MV-4-11 (cell line): ENCODE measurements around the gene OGFOD3.
"Not testable (repeated sequence)": the region's sequence is repeated elsewhere in the genome, so short reads cannot be mapped to it uniquely, and the experiment has no call there.

Experiments used
- DNase-seq: peaks from one replicate; lab custom pipeline; 2025; lab: John Stamatoyannopoulos, UW

Gene OGFOD3

DNA sequence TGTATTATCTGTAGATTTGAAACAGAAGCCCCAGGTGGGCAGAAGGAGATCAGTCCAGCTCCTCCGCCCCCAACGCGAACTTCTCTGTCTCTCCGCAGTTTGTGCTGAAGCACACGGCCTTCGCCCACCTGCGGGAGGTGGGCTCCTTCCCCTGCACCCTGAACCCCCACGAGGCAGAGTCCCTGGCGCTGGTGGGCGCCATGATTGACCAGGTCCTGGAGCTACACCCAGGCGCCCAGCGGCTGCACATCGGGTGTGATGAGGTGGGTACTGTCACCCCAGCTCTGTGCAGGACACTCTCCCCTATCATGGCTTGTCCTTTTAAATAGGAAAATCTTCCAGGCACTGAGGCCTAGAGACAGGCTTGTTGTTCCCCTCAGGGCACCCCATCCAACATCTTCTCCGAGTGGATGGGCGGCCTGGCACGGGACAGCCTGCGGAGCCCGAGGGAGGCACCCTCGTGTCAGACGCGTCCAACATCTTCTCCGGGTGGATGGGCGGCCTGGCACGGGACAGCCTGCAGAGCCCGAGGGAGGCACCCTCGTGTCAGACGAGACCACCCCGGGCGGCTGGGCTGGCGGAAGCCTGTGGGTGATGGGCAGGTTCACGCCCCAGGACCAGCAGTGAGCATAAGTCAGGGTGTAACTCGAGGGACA is 15.3 kb upstream of the OGFOD3 start:
- DNase-seq: no peak

DNA sequence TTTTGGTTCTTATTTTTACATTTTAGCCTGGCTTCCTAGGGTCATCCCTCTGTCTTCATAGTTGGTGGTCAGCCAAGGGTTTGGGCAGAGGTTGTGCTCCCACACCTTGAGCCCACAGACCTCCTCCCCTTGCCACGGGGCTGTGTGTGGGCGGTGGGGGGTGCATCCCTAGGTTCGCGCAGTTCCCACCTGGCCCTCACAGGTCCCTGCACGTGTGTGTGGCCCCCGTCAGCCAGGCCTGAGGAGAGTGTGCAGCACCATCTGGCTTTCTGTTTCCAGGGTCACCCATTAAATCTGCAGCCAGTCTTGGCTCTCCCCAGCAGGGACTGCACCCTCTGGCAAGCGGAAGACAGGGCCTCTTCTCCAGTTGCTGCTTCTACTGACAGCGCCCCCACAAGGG is 13.6 kb upstream of the OGFOD3 start:
- DNase-seq: no peak

DNA sequence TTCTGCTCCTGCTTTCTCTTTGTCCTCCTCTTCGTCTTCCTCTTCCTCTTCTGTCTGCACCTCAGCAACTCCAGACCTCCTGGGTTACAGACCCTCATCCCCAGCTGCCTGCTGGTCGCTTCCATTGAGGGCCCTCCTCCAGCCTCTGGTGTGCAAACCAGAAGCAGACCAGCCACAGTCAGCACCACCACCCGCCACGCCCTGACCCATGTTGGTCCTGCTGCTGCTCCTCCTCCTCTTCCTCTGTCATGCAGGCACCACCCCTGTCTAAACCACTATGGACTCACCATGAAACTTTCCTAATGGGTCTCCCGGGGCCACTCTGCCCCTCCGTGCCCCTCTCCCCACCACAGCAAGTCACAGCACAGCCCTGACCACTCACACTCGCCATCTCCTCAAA is 11.4 kb upstream of the OGFOD3 start:
- no peak for DNase-seq

DNA sequence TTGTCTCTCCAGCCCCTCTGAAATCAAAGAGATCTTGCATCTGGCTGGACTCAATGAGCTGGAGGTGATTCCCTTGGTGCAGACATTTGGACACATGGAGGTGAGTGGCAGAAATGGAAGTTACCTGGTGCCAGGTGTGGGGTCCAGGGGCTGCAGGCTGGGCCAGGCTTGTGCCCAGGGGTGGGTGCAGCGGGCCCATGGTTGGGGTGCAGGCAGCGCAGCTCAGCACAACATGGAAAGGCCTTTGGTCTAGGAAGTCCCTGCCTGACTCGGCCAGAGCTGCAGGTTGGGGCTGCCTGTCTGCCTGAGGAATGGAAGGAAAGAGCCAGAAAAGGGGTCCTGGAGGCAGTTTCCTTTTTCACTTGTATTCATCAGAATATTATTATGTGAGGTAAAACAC is 10.2 kb upstream of the OGFOD3 start:
- DNase-seq: no peak

DNA sequence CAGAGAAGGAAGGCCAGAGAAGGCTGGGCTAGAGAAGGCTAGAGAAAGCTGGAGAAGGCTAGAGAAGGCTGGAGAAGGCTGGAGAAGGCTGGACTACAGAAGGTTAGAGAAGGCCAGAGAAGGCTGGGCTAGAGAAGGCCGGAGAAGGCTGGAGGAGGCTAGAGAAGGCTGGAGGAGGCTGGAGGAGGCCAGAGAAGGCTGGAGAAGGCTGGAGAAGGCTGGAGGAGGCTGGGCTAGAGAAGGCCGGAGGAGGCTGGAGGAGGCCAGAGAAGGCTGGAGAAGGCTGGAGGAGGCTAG is 6.4 kb upstream of the OGFOD3 start:
- no peak for DNase-seq

DNA sequence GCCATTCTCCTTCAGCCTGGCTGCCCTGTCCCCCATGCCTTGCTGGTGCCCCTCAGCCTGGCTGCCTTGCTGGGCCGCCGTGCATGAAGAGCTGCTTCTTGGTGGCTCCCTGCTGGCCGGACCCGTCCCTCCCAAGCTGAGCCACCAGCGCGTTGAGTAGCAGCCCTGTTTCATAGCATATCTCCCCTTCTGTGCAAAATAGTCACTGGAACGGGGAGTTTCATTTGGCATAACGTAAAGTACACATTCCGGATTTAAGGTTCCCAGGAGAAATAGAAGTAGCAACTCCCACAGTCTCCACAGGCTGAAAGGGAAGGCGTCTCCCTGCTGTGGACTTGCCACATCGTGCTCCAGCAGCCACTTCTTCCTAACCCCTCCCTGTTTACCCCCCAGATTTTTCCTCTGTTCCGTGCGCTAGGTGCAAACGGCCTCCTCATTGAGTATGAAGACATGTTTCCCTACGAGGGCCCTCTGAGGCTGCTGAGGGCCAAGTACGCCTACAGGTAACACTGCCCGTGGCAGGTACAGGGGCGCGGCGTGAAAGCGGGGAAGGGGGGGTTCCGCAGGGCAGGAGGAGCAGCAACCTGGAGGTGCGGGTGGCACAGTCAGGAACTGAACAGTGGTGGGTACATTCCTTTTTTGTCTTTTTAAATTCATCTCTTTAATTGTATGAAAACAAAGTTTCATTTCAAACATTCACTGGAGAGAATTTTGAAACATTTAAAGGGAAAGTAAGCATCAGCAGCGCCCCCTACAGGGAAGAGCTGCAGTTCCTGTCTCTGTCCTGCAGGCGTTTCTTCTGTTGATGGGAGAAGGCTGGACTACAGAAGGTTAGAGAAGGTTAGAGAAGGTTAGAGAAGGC is 5.8 kb upstream of the OGFOD3 start:
- DNase-seq: peak; percentile 58

DNA sequence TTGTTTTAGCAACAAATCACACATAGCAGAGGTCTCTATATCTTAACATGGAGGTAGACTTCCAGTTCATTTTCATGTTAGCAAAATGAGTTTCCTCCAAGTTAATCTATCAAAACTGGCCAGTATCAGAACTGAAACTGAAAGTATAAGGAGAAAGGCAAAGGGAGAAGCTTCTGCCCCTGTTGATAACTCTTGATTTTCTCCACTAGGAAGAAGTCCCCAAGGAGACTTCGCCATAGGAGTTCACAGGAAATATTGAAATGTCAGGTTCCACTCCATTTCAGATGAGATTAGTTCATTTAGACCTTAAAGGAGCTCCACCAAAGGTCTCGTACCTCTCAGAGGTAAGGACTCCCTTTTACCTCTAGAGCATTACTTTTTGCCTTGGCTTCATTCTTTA is 1.2 kb upstream of the OGFOD3 start:
- peak; percentile 57 for DNase-seq

DNA sequence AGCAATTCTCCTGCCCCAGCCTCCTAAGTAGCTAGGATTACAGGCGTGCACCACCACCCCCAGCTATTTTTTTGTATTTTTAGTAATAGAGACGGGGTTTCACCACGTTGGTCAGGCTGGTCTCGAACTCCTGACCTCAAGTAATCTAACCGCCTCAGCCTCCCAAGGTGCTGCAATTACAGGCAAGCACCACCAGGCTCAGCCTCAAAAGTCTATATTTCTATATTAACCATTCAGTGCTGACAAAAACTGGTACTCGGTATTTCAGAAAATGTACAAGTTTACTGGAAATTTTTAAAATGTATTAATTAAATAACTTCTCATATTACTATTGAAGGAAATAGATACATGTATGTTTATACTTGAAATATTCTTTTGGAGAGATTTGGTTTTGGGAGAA is 1.6 kb downstream of the OGFOD3 start:
- peak; percentile 9 for DNase-seq

DNA sequence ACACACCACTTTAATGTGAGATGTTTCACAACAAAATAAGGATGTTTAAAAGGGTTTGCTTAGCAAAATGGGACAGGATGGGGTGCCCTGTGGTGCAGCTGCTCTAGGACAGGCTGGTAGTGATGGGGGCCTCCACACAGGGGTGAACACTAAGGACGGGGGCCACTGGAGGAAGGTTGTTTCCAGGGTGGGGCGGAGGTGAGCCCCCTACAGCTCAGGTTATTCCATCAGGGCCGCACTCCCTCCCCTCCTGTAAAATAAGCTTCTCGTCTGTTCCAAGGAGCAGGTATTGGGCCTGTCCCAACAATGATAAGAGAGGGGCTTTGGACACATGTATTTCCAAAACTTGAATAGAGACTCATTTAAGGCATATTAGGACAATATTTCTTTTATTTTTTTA is 2.1 kb downstream of the OGFOD3 start:
- DNase-seq: no peak

DNA sequence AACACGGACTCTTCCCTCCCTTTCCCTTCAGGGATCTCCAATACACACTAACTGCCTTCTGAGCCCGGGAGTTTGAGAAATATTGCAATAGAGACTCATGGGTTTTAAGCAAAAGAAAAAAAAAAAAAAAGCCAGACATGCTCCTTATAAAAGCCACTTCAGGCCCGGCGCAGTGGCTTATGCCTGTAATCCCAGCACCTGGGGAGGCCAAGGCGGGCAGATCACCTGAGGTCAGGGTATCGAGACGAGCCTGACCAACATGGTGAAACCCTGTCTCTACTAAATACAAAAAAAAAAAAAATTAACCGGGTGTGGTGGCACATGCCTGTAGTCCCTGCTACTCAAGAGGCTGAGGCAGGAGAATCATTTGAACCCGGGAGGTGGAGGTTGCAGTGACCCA is 2.6 kb downstream of the OGFOD3 start:
- DNase-seq: no peak

DNA sequence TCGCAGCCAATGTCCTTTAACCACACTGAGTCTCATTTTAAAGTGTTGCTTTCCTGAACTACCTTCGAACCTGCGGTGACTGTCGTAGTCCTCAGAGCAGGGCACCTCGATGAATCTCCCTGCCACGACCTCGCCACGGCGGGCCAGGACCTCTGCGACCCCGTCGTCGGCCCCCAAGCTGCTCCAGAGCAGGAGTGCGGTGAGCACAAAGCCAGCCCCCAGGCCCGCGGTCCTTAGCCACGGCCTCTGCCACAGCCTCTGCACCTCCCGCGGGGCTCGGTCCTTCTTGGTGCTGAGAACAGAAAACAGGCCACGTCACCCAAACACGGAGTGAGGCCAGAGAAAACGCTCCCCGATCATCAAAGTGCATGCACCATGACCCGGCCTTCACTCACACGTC is 3.0 kb downstream of the OGFOD3 start:
- DNase-seq: no peak

DNA sequence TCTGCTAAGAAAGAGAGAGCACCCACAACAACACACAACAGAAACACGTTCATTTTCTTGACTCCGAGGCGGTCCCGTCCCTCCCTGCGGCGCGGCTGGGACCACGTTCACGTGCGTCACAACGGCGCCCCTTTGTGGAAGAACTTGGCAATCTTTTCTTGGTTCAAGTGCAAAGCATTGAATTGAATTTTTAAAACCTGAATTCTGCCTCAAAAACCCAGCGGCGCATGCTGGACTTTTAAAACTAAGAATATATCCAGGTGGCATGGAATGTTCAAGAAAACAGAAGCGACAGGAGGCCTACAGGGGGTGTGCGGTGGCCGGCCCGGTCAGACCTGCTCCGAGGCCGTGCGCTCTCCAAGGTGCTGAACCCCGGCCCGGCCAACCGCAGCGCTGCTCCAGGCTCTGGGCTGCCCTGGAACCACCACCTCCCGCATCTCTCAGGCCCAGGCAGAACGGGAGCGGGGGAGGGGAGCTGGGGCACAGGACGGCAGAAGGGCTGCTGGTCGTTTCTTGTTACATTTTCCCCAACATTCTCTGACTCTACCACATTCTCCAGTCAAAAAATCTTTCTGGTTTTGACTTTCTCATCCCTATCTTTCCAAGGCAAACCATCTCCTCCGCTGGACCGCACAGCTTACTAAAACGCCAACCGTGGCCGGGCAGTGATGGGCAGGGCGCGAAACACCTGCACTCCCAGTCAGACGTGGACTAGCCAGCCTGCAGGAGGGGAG is 3.7 kb downstream of the OGFOD3 start:
- peak; percentile 60 for DNase-seq

DNA sequence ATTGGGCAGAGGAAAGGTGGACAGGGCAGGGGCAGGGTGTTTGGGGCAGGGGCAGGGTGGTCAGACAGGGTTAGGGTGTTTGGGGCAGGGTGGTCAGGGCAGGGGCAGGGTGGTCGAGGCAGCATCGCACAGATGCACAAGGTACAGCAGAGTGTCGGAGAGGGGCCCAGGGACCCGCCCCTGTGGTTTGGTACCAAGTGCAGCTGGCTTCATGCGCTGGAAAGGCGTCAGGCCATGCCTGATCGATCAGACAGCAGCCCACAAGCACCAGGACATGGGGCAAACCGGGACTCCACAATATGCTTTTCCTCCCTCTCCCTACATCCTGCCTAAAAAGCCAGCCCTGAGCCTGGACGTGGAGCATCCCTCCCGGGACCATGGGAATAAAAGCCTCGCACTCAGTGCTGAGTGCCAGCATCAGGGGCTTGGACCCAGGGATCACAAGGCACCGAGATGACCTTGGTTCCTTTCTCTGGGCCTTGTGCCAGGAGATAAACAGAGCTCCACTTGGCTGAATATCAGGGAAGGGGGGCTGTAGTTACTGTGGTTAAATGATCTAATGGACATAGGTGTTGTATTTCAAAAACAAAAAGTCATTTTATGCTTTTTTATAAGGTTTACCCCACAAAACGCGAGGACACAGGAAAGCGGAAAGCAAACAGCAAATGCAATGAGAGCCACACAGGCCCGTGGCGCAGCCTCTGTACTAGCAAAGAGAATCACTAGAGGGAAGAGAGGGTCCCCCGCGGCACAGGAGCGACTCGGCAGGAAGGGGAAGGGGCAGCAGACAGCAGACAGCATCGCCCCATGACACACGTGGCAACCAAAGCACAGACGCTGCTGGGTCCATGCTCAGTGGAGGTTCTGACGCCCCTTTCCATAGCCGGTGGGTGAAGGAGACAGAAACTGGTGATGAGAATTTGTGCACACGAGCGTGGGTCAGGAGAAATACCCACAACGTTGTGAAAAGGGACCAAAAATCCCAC is 5.6 kb downstream of the OGFOD3 start:
- DNase-seq: no peak

DNA sequence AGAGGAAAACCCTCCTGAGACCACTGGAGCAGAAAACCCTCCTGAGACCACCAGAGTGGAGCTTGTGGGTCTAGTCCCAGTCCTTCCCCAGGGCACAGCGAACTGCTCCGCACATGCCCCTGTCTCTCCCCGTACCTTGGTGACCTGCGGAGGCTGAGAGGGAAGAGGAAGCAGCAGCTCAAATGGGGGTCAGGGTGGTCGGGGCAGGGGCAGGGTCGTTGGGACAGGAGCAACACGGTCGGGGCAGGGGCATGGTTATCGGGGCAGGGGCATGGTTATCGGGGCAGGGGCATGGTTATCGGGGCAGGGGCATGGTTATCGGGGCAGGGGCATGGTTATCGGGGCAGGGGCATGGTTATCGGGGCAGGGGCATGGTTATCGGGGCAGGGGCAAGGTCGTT is 6.3 kb downstream of the OGFOD3 start:
- not testable (repeated sequence) for DNase-seq

DNA sequence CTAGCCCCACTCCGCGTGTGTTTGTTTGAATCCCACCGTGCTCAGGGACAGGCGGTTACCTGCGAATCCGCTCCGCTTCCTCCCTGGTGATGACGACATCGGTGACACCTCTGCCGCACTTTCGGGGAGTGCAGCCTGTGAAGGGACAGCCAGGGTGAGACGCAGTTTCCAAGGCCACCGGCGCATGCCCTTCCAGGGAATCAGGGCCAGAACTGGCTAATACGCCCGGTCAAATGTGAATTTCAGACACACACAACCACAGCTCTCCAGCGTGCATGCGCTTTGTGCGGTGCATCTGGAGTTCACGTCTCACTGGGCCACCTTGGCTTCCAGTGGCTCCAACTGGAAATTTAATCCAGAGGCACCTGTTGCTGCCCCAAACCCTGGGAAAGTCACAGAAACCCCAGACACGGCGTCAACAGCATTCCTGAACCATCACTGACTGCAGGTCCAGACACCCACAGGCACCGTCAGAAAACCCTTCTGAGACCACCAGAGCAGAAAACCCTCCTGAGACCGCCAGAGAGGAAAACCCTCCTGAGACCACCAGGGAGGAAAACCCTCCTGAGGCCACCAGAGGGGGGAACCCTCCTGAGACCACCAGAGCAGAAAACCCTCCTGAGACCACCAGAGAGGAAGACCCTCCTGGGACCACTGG is 6.9 kb downstream of the OGFOD3 start:
- no peak for DNase-seq

DNA sequence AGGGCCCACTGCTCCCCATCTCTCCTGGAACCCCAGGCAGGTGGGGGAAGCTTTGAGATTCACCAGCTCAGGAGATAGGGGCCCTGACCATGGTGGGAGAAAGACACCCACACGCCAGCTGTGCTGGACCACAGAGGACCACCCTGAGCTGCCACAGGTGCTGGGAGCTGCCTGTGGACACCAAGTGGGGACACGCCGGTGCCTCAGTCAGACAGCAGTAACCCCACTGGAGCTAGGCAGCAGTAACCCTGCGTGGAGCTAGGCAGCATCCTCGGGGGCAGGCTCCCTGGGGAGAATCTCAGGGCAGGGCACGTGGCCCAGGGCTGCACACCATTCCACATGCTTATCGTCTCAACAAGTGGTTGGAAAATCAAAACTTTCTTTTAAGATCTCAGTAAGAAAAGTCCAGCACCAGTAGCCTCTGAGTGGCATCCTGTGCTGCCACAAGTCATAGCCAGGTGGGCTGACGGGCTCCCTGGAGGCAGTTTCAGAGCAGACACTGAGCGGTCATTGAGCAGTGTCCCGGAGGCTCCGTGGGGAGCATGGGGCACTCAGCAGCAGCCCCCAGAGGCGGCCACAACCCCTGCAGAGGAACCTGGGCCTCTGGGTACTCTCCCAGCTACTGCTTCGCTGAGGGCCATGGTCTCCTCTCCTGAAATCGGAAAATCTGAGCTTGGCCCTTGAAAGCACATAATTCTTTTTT is 8.2 kb downstream of the OGFOD3 start:
- DNase-seq: no peak

DNA sequence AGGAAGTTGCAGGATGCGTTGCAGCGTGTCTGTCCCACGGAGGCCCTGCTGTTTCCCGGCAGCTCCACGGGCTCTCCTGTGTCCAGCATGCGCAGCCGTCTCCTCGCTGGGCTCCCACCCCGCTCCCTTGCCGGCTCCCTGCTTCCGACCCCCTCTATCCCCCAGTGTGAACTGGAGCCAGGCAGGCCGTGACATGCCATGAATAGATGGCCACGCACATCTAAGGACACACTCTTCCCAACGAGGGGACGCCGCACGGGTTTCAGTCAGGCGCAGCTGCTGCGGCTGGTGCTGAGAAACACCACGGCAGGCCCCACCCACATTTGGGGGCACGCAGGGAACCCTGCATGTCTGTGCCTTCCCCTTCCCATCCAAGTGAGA is 9.5 kb downstream of the OGFOD3 start:
- DNase-seq: no peak

DNA sequence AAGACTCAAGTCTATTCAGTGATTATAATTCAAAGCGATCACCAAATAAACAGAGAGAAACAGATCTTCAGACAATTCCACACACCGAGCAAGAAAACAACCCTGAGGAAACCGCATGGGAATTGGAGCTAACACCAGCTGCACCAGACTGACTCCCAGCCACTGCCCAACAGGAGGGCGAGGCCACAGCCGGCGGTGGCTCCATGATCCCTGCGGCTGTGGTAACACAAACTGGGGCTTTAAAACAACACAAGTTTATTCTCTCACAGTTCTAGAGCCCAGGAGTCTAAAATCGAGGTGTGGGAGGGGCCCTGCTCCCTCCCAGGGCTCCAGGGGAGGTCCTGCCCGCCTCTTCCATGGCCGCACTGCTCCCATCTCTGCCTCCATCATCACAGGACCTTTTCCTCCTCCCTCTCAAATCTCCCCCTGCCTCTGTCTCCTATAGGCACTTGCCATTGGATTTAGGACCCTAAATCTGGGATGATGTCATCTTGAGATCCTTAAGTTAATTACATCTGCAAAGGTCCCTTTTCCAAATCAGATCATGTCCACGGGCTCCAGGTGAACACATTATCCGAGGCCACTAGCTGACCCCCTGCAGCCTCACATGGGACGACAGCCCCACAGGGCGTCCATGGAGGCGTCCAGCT is 10.0 kb downstream of the OGFOD3 start:
- DNase-seq: no peak

DNA sequence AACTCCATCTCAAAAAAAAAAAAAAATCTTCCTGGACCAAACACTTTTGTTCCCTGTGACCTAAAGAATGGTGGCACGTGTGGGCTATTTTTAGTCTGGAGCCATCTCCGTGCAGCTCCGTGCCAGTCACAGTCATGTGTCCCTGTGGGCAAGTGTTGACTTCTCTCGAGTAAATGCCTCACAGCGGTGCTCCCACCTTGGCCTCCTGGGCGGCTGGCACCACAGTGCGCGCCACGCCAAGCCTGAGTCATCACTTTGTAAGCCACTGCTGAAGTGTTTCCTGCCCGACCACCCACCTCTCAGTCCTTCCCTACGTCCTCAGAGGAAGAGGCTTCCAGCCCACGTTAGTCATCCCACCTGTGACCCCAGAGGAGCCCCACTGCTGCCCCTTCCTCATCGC is 11.1 kb downstream of the OGFOD3 start:
- DNase-seq: peak; percentile 34

DNA sequence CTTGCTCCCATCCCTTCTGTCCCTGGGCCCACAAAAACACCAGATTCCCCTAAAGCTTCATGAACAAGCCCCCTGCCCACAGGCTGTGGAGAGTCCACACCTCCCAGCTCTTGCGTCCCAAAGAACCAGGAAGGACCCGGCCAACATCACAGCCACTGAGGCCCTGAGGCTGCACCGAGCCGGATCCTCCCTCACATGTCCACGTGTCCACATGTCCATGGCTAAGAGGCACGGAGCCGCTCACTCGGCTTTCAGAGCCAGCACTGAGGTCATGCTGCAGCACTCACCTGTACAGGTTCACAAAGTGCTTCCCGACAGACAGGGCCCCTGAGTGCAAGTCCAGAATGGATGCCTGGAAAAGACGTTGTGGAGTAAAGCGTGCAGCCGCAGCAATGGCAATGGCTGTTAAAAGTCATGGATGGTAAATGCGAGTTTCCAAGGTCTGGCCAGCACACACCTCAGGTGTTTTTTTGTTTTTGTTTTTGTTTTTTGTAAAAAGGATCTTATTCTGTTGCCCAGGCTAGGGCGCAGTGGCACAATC is 12.2 kb downstream of the OGFOD3 start:
- DNase-seq: no peak
